WERI-Rb-1 (cell line): ENCODE data around the gene MEI4.
A peak's percentile ranks its signal among the peaks of the same experiment; 100 is the strongest.
"Not testable (repeated sequence)": the region's sequence is repeated elsewhere in the genome, so short reads cannot be mapped to it uniquely, and the experiment has no call there.

Experiments used
- DNase-seq: peaks from one replicate; pipeline ENCODE4 v3.0.0-alpha.2; 2020
- H3K27ac ChIP-seq: fragments of 250-450 bp; sonication (Bioruptor Pico); 2 replicates; pipeline ENCODE4 v1.5.1; 2020; ENCODE audit warnings: mild to moderate bottlenecking, moderate library complexity
- H3K27me3 ChIP-seq: fragments of 250-450 bp; sonication (Bioruptor Pico); 2 replicates; pipeline ENCODE4 v1.5.1; 2021; ENCODE audit warnings: mild to moderate bottlenecking, low read depth, moderate library complexity; ENCODE audit not compliant: insufficient read depth, severe bottlenecking
- H3K36me3 ChIP-seq: fragments of 250-450 bp; sonication (Bioruptor Pico); 2 replicates; pipeline ENCODE4 v1.5.1; 2020; ENCODE audit warnings: mild to moderate bottlenecking, moderate library complexity
- H3K4me3 ChIP-seq: 2 replicates; pipeline ENCODE4 v1.5.1; 2011; ENCODE audit warnings: low read depth, mild to moderate bottlenecking, control low read depth, low read length
- H3K9me3 ChIP-seq: fragments of 250-450 bp; sonication (Bioruptor Pico); 2 replicates; pipeline ENCODE4 v1.5.1; 2021; ENCODE audit warnings: mild to moderate bottlenecking, moderate library complexity; ENCODE audit not compliant: severe bottlenecking
- TF ChIP-seq, protein P1 (sequence below): IDR thresholded peaks from 2 replicates; pipeline ENCODE4 v1.5.1; 2011; ENCODE audit warnings: low read depth, mild to moderate bottlenecking, control low read depth, inconsistent platforms, low read length

Gene MEI4

DNA sequence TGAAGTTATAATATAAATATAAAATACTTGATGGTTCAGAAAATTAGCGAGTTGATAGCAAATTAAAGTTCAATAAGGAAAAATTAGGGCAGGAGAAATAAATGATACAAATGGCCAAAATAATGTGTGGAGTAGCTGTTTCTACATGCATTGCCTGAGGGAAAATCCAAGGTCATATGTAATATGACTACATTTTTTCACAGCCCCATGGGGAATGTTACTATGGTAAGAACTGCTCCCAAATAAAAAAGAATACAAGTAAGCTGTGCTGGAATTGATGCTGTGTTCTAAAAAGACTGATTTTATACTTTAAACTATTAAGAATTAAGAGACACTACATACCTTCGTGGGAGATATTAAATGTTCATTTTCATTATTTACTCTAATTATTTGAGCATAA is 34.1 kb downstream of the MEI4 start:
- DNase-seq, result no peak
- no peaks in the 10 kb centered on the region for H3K36me3 ChIP-seq
- H3K9me3 ChIP-seq, result no peaks in the 10 kb centered on the region
- H3K27ac ChIP-seq, result no peak overlapping the region
- no peaks in the 10 kb centered on the region for H3K27me3 ChIP-seq
- TF ChIP-seq, protein P1, sequence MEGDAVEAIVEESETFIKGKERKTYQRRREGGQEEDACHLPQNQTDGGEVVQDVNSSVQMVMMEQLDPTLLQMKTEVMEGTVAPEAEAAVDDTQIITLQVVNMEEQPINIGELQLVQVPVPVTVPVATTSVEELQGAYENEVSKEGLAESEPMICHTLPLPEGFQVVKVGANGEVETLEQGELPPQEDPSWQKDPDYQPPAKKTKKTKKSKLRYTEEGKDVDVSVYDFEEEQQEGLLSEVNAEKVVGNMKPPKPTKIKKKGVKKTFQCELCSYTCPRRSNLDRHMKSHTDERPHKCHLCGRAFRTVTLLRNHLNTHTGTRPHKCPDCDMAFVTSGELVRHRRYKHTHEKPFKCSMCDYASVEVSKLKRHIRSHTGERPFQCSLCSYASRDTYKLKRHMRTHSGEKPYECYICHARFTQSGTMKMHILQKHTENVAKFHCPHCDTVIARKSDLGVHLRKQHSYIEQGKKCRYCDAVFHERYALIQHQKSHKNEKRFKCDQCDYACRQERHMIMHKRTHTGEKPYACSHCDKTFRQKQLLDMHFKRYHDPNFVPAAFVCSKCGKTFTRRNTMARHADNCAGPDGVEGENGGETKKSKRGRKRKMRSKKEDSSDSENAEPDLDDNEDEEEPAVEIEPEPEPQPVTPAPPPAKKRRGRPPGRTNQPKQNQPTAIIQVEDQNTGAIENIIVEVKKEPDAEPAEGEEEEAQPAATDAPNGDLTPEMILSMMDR, result no peak
- no peak overlapping the region for H3K4me3 ChIP-seq

DNA sequence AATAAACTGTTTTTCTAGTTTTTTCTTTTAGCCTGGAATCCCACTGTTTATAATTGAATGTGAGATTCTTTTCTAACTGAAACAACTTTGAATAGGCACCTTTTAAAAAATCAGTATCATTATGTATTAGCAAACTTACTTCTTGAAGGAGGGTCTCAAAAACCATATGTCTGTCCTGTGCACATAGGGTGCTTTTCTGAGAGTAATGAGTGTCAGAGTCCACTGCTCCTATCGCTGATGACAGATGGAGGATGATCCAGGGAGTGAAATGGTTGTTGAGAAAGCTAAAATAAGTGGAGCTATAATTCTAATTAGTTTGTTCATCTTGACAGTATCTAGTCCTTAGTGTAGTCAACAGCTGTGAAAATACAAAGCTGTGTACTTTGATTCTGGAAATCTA is 35.8 kb downstream of the MEI4 start:
- DNase-seq, result peak; percentile 19
- H3K27me3 ChIP-seq, result no peaks in the 10 kb centered on the region
- TF ChIP-seq, protein P1, result no peak
- H3K4me3 ChIP-seq, result no peak overlapping the region
- no peak overlapping the region for H3K27ac ChIP-seq
- H3K9me3 ChIP-seq, result no peaks in the 10 kb centered on the region
- no peaks in the 10 kb centered on the region for H3K36me3 ChIP-seq

- H3K9me3 ChIP-seq, H3K36me3 ChIP-seq, H3K27ac ChIP-seq, H3K4me3 ChIP-seq, H3K27me3 ChIP-seq, DNase-seq: not testable (repeated sequence)
Observed at GRCh38 chr6:77700095-77700494, 47.3 kb downstream of the MEI4 start.

DNA sequence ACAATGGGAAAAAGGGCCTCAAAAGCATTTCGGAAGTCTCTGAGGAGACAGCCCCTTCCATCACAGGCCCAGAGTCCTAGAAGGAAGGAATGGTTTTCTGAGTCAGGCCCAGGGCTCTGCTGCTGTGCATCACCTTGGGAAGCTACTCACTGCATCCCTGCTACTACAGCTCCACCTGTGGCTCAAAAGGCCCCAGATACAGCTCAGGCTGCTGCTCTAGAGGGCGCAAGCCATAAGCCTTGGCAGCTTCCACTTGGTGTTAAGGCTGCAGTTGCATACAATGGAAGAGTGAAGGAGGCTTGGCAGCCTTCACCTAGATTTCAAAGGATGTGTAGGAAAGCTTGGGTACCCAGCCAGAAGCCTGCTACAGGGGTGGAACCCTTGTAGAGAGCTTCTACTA is 54.8 kb downstream of the MEI4 start:
- Histone ChIP-seq H3K4me3 (no peak overlapping the region), H3K36me3 (no peaks in the 10 kb centered on the region), H3K9me3 (no peaks in the 10 kb centered on the region), H3K27ac (no peak overlapping the region), H3K27me3 (no peaks in the 10 kb centered on the region)
- TF ChIP-seq, protein P1, result peak; percentile 16; the same call in 1 of the 2 replicates
- no peak for DNase-seq

- H3K4me3 ChIP-seq, result no peak overlapping the region
- no peak overlapping the region for H3K27ac ChIP-seq
- H3K36me3 ChIP-seq, result no peaks in the 10 kb centered on the region
- H3K9me3 ChIP-seq, result no peaks in the 10 kb centered on the region
- no peak for DNase-seq
- TF ChIP-seq, protein P1, result no peak
- H3K27me3 ChIP-seq, result no peaks in the 10 kb centered on the region
Observed at GRCh38 chr6:77715588-77715987, 62.7 kb downstream of the MEI4 start.

- H3K9me3 ChIP-seq, result no peaks in the 10 kb centered on the region
- DNase-seq, result no peak
- H3K27ac ChIP-seq, result no peak overlapping the region
- no peak overlapping the region for H3K4me3 ChIP-seq
- no peaks in the 10 kb centered on the region for H3K36me3 ChIP-seq
- TF ChIP-seq, protein P1, result no peak
- no peaks in the 10 kb centered on the region for H3K27me3 ChIP-seq
Observed at GRCh38 chr6:77716311-77716710, 63.5 kb downstream of the MEI4 start.

DNA sequence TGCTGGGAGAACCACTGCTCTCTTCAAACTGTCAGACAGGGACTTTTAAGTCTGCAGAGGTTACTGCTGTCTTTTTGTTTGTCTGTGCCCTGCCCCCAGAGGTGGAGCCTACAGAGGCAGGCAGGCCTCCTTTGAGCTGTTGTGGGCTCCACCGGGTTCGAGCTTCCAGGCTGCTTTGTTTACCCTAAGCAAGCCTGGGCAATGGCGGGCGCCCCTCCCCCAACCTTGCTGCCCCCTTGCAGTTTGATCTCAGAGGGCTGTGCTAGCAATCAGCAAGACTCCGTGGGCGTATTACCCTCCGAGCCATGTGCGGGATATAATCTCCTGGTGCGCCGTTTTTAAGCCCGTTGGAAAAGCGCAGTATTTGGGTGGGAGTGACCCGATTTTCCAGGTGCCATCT is 83.2 kb downstream of the MEI4 start:
- not testable (repeated sequence) for H3K27ac ChIP-seq, DNase-seq, H3K9me3 ChIP-seq, H3K4me3 ChIP-seq, H3K27me3 ChIP-seq, H3K36me3 ChIP-seq
